HG03196 (cell line): Measurements from ENCODE around the gene PUM1.
"Not testable (repeated sequence)": the region's sequence is repeated elsewhere in the genome, so short reads cannot be mapped to it uniquely, and the experiment has no call there.

Experiments
- ATAC-seq: cut with Tn5 transposase; IDR thresholded peaks from one replicate; pipeline ENCODE4 v1.9.1; 2021; ENCODE audit not compliant: unreplicated experiment

The PUM1 gene

DNA sequence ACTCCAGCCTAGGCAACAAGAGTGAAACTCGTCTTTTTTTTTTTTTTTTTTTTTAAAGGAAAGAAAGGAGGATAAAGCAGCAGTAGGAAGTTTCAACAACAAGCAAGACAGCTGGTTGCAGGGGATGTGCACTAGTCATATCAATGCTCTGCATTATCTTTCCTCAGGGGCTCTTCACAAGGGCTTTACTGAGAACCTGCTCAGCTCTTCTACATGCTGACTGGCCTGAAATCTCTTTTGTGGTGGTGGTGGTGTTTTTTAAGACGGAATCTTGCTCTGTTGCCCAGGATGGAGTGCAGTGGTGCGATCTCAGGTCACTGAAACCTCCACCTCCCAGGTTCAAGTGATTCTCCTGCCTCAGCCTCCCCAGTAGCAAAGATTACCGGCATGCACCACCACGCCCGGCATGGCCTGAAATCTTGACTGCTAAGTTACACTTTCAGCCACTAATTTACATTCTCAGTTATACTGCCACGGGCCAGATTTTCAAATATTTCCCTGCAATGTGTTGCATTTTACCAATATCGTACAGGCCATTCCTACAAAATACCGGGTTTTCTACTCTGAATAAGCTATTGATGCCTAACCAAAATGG lies 68.0 kb downstream of the PUM1 start:
- ATAC-seq: no peak

DNA sequence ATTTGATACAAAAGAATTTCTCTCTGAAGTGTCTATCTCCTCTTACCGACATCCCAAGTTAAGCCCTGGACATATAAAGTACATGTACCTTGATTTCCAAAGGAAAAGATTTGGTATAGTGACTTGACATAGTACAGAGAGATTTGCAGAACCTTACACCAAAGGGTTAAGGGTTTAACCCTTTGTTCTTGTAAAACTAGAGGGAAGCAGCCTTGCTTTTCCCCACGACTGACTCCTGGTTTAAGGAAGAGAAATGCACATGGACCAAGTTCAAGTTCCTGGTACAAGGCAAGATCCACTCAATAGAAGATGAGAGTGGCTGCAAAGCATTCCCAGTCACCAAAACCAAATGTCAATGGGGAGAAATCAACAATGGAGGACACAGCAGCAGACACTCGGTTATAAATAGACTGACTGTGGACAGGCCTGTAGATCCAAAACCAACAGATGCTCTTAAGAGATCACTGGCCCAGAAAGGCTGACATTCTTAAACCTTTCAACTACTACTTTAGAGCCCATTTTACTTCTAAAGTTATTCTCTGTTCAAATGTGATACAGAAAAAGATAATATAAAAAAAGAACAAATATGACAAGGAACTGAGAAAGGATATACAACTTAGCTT lies 69.4 kb downstream of the PUM1 start:
- ATAC-seq: no peak

DNA sequence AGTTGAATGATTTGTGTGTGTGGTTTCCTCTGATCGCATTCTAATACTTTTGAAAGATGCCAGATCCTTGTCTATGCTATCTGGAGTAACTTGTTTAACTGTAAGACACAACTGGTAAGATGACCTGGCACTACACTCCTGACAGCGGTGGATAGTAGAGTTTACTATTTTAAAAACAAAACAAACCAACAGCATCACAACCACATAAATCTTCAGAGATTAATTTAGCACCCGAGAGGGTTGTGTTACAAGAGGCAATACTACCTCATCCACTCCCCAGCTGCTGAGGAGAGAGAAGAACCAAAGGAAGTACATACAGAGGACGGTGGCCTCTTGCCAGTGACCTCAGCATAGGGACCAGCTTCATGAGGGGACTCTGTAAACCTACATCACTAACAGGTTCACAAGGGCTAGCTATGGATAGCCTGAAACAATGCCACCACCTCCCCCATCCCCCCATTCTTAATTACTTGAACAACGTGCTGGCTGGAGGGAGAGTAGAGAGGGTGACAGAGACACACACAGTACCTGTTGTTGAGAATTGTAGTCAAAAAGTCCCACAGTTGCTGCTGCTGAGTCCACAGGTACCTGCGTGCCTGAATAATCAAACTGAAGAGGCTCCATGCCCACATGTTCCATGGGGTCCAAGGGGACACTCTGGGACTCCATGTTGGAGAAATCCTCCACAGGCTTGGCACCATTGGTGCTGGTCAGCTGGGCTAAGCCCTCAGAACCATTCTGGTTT lies 73.5 kb downstream of the PUM1 start:
- ATAC-seq: no peak

DNA sequence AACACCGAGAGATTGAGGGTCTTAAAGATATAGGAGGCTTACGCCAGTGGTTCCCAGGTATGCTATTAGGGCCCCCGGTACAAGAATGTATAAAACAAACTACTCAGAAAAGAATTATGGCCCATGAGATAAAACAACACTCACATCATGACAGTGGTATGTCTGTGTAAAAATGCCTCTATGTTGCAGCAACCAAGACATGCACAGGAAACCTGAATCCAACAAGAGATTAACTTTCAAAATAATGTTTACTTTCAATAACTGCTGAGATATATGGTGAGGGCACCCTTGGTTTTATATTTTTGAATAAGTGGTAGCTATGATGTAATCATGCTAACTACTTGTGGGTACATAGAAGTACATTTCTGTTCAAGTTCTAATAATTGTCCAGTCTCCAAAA lies 74.9 kb downstream of the PUM1 start:
- no peak for ATAC-seq

DNA sequence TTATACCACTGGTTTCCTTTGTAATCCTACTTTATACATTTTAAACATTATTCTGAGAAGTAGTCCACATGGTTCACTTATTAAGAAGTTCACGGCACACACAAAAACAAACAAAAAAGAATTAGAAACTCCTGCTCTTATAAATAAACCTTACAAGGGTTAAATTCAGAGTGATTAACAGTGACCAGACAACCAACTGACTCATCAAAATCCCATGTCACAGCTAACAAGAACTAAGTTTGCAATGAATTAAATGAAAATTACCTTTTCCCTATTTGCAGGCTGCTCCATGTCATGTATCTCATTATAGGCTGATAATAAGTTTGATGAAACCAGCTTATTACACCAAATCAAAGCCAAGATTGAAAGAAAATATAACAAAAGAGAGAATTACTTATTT lies 77.5 kb downstream of the PUM1 start:
- ATAC-seq: no peak

DNA sequence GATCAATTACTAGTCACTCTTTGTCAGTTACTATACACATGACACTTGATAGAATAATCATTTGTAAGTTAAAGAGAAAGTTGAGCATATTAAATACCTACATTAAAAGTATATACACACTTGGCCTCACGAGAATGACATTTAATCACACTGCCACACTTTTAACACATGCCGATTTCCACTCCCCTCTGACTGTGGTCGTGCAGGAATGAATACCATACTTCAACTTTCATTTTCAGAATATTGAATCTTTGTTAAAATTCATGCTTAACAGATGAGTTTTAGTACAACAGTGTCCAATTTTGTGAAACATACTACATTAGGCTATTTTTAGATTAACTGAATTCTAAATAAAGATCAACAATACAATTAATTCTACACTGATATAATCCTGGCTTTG lies 78.8 kb downstream of the PUM1 start:
- ATAC-seq: no peak

DNA sequence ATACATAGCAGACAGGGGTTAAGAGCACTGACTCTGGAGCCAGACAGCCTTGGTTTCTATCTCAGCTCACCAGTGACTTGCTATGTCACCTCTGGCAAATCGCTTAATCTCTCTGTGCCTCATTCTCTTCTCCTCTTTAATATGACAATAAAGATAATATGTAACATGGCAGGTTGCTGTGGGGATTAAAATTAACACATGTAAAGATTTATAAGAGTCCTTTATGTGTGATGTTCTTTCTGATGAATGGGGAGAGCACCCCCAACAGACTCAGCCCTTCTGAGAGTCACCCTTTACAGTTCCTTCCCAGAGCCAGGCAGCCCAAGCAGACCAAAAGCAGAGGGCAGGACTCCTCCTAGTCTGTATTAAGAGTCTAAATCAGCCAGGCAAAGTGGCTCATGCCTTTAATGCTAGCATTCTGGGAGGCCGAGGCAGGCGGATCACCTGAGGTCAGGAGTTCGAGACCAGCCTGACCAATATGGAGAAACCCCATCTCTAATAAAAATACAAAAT lies 80.5 kb downstream of the PUM1 start:
- ATAC-seq: no peak

DNA sequence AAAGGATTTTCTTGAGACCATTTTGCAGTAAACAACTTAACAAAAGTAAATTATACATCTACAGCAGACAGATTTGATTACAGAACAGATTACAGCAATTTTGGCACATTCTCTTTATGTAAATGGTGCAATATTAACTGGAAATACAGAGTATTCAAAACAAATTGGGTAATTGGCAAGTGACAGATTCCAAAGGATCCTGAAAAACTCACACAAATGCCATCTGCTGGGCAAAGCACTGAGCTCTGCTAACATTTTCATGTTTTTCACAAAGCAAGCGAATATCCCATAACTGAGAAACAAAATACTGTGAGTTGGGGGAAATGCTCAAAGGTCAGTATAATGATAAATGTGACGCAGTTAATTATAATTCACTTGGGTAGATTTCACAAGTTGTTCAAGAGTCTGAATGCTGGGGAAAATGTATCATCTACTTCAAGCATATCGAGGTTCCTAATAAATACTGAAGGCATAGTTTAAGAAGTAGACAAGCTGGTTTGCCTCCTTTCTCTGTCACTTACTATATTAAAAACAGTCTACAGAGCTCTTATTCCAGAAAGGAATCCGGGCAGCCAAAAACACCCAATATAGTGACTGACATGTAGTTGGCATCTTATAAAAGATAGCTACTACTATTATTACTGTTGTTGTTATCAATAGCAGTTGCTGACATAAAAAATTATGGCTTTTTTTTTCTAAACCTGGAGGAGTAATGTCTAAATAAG lies 81.2 kb downstream of the PUM1 start:
- no peak for ATAC-seq

DNA sequence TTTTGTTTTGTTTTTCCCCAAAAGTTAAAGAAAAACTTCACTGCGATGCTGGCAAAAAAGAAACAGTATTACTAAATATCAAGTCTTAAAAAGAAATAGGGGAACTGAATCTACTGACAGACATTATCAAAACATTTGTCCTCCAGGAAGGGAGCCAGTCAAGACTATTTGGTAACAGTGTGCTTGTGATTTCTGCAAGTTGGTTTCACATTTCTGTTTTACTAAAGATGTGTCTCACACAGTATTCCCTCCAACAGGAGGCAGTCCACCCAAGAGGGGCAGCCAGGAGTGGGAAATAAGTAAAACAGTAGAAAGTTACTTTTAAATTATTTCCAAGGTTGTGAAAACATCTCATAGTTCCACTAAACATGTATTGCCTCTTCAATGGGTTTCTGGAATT lies 82.6 kb downstream of the PUM1 start:
- no peak for ATAC-seq

DNA sequence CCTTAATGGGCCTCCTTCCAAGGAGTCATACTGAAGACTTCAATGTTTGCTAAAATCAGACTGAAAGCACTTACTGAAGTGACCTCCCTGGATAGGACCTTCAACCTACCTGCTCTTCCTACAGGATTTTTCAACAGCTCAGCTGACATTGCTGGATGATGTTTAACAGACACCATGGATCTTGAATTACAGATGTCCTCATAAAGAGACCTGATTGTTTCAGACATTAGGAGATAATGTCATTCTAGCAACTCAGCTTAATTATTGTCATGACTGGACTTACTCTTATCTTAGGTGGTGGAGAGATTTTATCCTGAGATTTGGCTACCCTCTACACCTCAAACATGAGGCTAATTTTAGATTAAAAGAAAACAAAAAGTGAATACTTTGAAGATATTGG lies 83.1 kb downstream of the PUM1 start:
- no peak for ATAC-seq

DNA sequence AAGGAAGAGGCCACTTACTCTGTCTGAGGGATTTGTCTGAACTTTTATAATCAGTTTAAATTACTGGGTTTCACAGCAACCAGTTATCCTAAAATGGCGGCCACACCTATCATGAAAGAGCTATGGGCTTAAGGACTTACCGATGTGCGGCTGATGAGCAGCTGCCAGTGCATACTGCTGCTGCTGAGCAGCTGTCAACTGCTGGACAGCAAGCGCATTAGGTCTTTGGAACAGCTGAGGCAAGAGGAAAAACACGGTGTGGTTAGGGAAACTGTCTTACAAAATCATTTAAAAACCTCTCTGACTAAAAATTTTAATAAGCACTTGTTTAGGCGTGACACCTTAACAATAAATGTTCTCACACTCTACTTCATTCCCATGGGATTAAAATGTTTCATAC lies 84.3 kb downstream of the PUM1 start:
- ATAC-seq: no peak

DNA sequence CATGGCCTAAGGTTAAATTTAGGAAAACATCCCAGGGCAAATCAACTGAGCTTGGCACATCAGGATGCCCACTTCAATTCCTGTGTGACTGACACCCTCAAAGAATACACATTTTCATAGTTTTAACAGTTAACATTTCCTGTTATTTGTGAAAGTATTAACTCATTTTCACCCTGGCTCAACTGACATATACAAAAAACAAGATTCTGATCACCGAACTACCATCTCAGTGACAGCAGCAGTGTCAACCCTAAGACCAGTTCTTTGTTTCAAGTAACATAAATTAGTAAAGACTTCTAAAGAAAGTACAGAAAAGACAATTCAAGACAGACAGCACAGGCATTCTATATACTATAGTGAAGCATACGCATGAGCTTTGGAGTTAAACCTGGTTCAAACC lies 88.0 kb downstream of the PUM1 start:
- no peak for ATAC-seq

DNA sequence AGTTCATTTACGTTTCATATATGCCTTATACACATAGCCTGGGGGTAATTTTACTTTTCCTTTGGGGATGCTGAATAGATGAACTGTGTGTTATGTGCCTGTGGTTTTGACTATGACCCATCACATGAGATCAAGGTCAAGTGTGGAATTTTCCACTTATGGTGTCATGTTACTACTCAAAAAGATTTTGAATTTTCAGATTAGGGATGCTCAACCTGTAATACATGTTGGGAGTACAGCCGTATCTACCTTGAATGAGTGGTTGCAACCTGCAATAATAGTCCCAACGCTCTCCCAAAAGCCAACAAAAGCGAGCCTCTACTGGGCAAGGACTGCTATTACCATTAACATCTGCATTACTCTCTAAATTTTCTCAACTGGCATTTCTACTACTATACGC lies 88.4 kb downstream of the PUM1 start:
- no peak for ATAC-seq

DNA sequence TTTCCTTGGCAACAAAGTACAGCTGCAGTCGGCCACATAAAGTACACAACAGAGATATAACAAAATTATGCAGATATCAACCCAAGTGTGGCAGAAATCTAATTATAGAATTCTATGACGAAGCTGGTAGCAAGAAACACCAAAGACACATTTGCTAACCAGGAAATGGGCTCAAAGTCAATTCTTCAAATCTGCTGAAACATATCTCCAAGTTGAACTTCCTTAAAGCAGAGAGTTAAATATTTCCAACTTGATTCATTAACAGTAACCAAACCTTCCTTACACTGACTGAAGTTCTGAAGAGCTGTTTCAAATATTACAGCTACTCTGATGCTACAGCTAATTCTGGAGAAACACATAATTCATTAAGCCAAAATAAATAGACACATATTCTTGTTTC lies 89.4 kb downstream of the PUM1 start:
- no peak for ATAC-seq

DNA sequence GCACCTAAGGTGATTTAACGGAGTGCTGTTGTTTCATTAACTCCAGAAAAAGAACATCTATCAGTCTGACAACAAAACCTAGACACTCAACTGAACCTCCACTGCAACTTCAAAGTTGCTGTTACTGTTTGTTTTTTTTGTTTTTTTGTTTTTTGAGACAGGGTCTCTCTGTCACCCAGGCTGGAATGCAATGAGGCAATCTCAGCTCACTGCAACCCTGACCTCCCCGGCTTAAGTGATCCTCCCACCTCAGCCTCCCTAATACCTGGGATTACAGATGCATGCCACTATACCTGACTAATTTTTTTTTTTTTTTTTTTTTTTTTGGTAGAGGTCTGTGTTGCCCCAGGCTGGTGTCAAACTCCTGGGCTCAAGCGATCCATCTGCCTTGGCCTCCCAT lies 90.3 kb downstream of the PUM1 start:
- no peak for ATAC-seq

DNA sequence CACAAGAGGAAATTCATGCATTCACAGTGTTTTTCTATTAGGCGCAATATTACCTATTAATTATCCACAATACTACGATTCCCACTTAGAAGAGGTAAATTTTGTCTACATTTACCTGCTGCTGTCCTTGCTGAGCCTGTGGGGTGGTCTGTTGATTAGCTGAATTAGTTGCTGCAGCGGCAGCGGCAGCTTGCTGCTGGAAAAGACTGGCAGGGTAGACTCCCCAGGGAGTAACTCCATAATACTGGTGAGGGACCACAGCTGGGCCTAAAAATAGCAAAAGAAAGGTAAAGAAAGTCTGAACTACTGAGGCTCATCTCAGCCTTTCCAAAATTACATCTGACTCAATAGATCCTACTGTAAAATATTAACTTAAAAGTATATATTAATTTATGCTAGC lies 91.0 kb downstream of the PUM1 start:
- ATAC-seq: no peak

DNA sequence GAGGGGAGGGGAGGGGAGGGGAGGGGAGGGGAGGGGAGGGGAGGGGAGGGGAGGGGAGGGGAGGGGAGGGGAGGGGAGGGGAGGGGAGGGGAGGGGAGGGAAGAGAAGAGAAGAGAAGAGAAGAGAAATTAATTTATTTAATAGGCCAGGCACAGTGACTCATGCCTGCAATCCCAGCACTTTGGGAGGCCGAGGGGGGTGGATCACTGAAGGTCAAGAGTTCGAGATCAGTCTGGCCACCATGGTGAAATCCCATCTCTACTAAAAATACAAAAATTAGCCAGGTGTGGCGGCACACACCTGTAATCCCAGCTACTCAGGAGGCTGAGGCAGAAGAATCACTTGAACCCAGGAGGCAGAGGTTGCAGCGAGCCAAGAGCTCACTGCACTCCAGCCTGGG lies 93.2 kb downstream of the PUM1 start:
- not testable (repeated sequence) for ATAC-seq

DNA sequence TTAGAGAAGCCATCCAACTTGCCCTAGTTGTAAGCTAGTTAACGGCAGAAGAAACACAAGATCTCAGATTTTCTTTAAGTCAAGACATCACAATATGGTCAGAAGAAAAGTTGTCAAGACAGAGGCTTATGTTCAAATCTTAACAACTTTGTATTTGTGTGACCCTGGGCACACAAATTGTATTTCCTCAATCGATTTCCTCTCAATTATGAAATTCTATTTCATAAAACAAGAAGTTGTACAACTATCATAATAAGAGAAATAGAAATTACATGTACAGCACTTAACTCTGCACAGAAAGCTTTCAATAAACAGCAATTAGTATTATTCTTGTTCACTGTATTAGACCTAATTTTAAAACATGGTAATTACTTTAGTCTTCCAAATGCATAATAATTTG lies 94.0 kb downstream of the PUM1 start:
- no peak for ATAC-seq

DNA sequence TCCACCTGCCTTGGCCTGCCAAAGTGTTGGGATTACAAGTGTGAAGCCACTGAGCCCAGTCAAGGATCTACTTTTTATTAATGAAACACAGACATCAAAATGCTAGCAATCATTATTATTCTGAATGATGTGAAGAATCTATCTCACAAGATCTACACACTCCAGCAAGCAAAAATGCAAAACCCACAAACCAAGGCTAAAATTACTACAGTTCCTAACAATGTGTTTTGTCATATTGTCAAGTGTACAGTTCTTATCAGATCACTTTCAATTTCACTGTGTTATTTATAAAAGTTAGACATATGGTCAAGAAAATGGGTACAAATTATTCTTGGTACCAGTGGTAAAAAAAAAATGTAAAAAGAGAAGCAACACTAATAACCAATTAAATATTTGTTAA lies 95.6 kb downstream of the PUM1 start:
- no peak for ATAC-seq

DNA sequence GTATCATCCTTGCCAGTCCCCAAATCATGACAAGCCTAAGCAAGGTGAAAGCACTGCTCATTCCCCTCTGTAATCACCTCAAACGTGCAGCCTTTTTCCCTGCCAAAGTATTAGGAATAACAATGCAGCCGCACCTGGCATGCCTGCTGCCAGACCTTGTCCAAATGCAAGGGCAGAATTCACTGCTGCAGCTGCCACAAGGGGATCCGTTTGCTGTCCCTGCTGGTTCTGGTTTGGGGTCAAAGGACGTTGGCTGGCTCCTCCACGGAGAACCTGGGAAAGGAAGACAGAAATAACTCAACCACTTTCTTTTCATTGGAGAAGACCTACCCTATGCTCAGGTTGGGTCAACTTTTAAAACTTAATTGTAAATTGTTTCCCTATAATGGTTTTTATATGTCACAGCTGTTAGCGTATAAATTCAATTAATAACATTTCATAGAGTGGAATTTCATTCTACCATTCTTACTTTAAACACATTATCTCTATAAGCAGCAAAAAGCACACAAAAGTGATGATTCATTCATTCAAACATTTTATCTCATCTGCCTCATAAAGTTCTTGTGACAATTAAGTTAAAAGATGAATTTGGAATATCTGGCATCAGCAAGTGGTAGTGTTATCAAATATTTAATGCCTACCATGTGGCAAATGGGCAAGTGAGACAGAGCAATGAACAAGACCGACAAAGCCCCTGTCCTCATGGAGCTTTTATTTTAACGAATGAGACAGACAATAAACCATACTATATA lies 97.1 kb downstream of the PUM1 start:
- no peak for ATAC-seq
